Activated CD8-positive, alpha-beta memory T cell treated with anti-CD3 and anti-CD28 coated beads for 48 hours (primary cell): ENCODE results near the gene MMP14.
"Not testable (repeated sequence)": the region's sequence is repeated elsewhere in the genome, so short reads cannot be mapped to it uniquely, and the experiment has no call there.

Experiments
- DNase-seq, 3 experiments: peaks; one replicate each; pipeline ENCODE4 v3.0.0-alpha.2; 2020; ENCODE audit warnings: low read depth in 2 of 3, low spot score in 2 of 3

MMP14 gene

DNA sequence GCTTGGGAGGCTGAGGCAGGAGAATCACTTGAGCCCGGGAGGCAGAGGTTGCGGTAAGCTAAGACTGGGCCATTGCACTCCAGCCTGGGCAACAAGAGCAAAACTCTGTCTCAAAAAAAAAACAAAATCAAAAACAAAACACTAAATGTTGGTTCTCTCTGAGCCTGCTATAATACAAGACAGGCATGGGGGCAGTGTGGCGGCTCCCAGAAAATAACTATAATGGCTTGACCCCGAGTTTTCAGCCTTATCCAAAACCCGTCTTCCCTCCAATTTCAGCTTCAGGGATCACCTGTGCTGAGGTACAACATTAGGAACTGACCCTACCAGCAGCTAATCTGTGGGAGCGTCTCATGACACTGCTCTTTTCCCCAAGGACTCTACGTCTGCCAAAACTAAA lies 22.0 kb upstream of the MMP14 start:
- no peak for DNase-seq

DNA sequence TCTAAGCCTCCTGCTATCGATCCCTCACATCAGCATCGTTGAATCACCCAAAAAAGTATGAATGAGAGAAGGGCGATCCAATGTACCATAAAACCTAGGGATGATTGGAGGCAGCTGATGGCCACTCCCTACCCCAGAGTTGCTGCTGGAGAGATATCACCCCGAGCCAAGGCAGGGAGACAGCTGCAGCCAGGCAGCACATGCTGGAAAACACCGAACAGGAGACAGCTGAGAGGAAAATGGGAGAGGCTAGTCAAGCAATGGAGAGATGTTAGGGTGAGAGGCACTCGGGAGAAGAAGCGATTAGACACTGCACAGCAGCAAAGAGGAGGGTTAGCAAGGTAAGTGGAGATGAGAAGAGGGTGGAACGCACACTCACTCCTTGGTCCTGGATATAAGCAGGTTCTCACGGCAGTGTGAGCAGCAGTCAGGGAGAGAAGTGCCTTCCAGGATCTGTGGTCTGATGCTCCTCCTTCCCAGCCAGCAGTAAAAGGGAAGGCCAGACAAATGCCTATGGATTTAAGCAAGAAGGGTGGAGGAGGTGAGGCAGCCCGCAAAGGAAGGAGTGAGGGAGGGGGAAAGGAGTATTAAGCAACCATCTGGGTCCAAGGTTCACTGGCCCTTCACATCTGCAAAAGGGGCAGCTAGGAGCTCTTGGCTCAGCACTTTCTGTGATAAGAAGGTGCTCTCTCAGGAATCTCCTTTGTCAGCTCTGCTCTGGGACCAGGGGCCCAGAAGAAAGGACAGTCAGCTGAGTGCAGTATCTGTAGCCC lies 21.3 kb upstream of the MMP14 start, which contains the start of gene SLC7A7:
TSS of gene SLC7A7 (minus strand) at position 495 of the 773 bp plus-strand sequence. CDS start 2,037 bp downstream, outside the sequence.
- no peak for DNase-seq

DNA sequence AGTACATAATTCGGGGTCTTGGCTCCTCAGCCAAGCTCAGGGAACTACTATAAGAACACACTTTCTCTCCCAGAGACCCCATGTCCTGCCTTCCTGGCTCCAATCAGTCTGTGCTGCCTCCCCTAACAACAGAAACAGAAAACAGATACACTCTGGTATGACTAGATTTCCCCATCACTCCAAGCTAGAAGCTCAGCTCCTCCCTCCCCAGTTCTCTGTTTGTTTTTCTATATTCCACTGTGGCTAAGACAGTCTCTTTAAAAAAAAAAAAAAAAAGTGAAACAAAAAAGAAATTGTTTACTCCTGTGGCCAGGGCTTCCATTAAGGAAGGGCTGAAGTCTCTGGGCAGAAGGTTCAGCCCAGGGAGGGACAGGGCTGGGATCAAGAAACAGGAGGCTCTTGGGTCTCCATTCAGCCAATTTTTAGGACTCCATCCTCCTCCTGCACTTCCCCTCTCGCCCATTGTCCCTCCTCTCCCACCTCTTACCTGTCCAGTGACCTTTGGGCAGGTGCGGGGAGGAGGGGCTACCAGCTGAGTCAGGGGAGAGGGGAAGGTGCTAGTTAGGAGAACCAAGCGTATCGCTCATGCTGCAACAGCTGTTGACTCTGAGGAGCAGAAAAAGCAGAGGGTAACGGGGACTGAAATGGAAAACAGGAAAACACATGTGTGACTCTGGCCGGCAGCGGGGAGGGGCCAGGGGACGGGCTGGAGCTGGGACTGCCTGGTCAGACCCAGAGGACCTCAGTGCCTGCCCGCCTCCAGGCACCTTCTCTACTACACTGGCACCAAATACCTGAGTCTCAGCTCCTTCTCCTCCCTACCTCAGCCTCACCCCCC lies 17.0 kb upstream of the MMP14 start:
- no peak for DNase-seq

DNA sequence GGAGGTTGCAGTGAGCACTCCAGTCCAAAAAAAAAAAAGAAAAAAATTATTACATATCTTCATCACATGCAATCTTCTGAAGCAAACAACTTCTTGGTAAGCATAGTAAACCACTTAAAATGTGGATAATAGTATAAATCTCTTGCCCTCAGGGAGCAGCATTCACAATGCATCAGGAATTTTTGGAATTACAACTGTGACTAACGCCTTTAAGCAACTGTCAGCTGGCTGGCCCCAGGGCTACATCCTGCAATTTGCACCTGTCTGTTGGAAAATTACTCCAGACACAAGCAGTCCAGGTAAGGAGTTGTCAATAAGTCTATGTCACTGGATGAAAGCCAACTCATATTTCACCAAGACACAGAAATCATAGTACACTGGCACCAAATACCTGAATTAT lies 15.7 kb upstream of the MMP14 start:
- no peak for DNase-seq

DNA sequence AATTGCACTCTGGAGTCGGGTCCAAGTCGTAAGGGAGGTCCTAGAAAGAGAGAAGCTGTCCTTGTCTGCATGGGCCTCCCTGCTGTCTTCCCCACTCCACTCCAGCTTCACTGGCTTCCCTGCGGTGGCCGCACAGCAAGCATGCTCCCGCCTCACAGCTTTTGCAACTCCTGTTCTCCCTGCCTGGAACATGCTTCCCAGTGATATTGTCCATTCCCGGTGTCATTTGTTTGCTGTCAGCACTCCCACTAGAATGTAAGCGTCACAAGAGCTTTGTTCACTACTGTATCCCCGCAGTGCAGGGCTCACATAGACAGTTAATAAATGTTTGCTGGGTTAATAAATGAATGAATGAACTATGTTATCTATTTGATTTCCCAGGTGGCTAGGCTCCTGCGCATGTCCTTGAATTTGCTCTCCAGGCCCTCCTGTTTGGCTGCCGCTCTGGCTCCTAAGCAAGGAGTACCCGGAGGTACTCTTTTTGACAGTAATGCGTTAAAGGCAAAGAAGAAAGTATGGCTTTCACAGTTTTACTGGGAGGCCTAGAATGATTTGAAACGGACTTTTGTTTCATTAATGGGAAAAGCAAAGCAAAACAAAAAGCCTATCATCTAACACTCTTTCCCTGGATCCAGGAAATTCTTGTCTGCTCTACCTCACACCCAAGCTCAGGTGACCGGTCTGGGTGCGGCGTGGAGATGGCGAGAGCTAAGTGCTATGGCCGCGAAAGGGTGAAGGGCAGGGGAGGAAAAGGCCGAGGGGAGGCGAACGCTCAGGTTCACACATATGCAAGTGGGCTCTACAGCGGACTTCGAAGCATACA lies 15.0 kb upstream of the MMP14 start:
- DNase-seq, result no peak

DNA sequence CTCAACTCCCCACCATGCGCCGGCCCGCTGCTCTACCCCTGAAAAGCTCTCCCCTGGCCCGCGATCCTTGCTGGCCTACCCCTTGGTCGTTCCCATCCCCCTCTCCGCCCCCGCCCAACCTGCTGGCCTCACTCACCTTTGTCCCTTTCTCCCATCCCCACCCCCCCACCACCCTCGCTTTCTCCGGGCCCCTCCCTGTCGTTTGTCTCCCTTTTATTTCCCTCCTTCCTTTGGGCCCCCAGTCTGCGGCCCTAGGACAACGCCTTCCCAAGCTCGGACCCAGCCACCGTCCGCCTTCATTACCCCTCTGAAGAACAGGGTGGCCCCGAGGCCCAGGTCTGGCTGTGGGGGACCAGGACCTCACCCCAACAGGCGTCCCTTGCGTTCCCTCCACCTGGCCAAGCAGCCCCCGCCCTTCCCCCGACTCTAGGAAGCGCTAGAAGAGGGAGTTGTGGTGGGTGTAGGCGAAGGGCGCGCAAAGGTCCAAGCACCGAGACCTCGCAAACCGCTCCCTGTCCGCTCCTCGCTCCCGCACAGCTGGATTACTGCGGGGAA lies 14.3 kb upstream of the MMP14 start:
- no peak for DNase-seq

DNA sequence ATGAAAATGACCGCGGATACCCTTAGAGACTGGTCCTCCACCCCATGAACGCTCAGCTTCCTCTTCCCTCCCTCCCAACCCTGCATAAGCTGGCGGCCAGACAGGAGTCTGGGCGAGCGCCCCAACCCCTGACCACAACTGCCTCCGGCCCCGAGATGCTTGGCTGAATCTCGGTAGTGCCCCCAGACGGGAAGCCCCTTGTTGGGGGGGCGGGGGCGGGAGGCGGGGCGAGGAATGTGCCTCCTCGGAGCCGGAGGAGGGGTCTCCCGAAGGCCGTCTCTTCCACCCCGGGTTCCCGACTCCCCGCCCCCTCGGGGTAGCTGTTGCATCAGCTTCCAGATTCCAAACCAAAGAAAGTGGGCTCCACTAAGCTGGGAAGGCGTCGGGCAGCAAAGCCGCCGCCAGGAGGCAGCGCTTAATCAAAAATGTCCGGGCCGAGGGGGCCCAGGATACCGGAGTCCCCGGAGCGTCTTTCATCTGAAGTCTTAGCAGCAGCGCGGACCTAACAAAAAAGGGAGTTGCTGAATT lies 13.8 kb upstream of the MMP14 start:
- DNase-seq, result peak; percentile 37 to 42 (median 39)

DNA sequence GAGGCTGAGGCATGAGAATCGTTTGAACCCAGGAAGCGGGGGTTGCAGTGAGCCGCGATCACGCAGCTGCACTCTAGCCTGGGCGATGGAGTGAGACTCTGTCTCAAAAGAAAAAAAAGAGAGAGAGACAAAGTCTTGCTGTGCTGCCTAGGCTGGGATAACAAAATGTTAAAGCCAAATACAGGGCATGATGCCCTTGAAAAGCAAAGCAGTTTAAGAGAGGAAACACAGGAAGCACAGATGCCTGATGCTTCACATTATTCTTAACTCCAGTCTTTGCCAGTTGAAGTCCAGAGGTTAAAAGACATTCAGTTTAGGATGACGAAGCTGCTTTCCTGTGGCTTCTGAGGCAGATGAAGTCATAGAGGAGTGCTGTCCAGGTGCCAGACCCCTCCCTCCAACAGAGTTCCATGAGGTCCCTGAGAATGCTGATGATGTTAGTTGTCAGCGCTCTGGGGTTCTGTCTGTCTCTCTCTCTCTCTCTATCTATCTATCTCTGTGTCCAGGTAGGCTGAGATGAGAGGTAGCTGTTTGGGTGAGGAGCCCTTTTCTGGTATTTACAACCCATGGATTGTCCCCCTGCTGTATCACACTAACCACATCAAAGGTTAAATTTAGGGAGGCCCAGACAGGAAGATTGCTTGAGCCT lies 11.6 kb upstream of the MMP14 start:
- no peak for DNase-seq

DNA sequence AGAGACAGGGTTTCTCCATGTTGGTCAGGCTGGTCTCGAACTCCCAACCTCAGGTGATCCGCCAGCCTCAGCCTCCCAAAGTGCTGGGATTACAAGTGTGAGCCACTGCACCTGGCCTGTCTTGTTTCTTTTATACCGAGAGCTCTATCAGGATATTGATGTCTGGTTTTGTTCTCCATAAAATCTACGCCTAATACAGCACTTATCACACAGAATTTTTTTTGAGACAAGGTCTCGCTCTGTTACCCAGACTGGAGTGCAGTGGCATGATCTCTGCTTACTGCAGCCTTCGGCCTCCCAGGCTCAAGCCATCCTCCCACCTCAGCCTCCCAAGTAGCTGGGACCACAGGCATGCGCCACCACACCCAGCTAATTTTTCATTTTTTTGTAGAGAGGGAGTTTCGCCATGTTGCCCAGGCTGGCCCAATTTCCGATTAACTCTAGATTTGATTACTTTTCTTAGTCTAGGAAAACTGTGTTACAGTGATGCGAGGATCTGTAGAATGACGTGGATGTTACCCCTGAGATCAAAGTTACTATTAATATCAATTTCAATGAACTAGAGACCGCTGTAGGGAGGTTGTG lies 7.2 kb upstream of the MMP14 start:
- DNase-seq, result not testable (repeated sequence)

DNA sequence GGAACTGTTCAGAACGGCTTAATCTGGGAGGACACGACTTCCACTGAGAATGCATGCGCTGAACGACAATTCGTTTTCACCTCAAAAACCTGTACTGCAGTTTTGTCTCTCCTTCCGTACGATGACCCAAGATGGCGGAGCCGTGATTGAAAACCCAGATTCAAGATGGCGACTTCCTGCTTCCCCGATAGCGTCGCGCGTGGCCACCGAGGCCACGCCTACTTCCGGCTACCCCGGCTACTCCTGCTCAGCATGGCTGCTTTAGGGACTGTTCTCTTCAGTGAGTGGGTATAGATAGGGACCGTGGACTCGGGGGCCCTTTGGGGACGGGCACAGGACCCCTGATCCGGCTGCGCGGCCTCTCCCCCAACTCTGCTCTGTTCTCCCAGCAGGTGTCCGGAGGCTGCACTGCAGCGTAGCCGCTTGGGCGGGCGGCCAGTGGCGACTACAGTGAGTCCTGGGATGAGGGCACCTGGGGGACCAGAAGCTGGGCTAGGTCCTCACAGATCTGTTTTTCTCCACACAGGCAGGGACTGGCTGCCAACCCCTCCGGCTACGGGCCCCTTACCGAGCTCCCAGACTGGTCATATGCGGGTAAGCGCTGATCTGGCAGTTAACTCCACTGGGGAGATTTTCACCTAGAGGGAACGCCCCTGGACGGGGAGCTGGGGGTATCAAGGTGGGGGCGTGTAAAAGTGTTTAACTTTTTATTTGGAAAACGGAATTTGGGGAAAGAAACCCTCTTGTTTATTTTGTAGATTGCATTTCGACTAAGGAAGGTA lies 6.5 kb upstream of the MMP14 start, which contains the start of gene MRPL52:
TSS of gene MRPL52 (plus strand) at position 227 of the 782 bp plus-strand sequence. CDS start at position 253, 26 bp downstream.
- DNase-seq, result peak; percentile 56 to 74 (median 69)

DNA sequence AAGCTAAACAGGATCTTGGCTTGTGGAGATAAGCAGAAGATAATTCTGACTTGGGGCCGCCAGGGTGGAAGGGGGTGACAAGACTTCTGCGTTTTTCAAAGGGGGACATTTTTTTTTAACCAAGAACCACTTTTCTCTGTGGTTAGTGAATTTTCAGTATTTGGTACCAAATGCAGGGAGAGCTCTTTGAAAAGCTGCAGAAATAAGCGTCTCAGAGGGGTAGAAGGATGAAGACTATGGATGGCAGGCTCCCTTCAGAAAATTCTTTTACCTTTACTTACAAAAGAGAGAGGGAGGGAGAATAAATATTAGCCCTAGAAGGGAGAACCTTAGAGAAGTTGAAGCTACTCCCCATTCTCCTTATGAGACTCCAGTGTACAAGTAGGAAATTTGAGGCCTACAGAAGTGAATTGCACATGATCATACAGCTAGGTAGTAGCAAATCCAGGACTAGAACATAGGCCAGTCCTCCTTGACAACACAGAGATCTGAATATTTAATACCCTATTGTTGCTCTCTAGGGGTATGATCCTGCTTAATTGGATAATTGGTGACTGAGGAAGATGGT lies 5.9 kb upstream of the MMP14 start:
- DNase-seq, result no peak

DNA sequence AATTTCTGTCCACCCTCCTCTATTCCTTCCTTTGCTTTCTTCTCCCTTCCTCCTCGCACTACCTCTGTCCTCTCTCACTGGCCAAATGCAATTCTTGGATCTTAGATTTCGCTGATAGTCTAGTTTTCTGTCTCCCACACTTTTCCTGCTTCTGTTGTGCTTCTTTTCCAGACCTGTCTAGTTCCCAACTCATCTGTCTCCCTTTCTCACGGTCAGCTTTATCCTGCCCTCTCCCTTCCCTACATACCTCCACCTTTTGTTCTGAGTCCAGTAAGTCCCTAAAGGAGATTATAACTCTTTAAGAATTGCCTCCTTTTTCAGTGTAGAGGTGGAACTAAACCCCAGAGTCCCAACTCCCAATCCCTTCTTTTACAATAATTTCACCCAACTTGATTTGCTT lies 880 bp upstream of the MMP14 start:
- DNase-seq, result no peak

DNA sequence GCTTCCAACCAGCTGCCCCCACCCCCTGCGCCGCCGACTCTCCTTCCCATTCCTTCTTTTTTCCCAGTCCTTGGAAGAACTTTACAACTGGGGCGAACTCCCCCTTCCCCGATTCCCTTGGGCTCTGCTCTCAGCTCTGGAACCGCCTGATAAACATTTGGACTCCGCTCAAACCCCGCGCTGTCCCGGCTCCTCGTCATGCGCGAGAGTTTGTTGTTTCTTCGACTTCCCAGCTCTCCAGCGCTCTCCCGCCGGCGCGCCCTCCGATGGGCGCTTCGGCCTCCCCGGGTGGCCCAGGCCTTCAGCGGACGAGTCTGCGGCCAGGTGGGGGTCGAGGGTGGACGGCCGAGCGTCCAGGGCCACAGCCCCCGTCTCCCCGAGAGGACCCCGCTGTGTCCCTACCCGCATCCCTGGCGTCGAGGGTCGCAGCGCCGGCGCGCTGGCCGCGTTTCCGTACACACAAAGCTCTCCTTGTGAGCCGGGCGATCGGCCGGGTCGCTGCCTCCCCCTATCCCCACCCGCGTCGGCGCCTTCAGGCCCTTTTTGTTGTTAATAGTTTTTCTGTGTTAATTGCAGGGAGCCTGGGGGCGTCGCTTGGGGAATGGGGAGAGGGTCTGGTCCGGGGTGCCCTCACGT lies 847 bp downstream of the MMP14 start:
- DNase-seq, result no peak

DNA sequence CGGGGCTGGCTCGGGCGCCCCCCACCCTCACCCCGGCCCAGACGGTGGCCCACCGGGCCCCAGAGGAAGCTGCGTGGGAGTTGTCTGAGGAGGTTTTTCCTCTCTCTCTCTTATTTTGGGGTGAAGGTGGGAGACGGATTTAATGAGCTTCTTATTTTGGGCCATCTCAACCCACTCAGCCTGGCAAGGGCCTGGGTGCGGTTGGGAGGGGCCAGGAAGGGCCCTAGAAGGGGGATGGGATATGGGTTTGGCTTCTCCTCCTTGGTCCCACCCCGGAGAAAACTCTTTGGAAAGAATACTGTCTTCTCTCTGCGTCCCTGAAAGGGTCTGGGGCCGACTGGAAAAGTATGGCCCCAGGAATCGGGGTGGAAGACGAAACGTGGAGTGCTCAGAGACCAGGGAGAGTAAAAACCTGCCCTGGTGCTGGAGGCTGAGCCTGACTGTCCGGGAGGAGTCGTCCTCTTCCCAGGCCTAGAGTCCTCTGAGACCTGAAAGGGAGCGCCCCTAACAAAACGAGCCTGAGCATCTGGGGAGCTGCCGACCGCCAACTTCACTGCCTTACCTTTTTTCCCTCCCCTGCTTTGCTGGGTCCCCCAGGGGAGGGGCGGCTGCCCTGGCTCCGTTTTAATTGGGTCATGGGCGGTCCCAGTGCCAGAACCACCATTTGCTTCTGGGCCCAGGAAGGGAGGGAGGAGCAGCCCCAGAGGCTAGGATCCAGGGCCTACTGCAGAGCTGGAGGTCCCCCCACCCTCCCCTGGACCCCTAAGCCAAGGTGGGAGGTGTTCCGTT lies 1.6 kb downstream of the MMP14 start:
- no peak for DNase-seq

DNA sequence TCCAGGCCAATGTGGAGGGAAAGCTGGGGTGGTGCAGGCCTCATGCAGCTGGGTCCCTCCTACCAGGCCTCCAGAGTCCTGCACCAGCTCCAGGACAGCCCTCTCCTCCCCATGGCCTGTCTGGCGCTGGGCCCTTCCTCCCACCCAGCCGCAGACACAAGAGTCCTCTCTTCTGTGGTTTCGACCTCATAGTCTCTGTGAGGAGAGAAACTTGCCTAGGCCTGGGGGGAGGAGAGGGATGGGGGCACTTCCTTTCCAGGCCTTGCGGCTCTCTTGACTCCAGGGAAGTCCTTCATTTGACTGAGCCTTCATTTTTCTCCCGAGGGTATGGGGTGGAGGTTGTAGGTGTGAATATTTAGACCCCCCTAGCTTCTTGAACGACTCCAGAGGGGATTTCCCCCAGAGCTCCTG lies 2.3 kb downstream of the MMP14 start:
- DNase-seq, result no peak

DNA sequence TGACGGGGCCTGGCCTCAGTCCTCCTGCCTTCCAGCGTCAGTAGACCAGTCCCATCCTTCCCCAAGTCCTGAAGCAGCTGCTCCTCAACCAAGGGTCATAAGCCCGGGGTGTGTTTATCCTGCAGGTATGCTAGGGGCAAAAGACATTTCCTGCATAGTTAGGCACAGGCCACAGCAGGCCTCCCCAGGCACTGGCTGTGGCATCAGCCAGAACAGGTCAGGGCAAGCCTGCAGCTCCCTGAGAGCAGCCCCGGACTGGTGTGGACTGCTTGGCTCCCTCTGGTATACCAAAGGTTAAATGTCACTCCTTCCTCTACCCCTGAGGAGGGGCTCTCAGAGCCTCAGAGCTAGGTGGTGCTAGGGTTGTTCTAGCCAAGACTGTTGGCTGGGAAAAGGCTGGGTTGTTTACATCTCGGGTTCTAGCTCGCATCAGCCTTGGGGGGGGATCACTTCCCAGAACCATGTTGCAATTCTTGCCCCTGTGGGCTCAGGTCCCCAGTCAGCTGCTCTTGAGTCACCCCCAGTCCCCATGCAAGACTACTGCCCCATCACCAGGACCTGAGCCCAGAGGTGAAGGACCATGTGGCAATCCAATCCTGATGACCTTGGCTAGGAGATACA lies 2.9 kb downstream of the MMP14 start:
- DNase-seq, result no peak

DNA sequence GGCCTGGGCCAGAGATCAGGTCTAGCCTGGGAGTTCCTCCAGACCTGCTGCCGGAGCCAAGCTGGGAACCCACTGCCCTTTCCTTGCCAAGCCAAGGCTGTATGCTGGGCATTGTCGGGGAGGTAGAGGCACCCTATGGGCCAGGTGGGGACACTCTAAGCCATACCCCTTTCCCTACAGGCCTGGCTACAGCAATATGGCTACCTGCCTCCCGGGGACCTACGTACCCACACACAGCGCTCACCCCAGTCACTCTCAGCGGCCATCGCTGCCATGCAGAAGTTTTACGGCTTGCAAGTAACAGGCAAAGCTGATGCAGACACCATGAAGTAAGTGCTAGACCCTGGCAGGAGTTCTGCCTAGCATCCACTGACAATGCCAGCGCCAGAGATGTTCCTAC lies 4.9 kb downstream of the MMP14 start:
- no peak for DNase-seq
